ENCODE data around the gene LRRC45.

LRRC45 gene

GRCh38 chr17:82065638-82066303 lies 42.7 kb downstream of the LRRC45 start, which contains the start of gene DUS1L:
DUS1L (minus strand) TSS chr17:82065804; CDS start chr17:82065059, 745 bp downstream.
- DNase-seq, result peak; percentile 71

DNA sequence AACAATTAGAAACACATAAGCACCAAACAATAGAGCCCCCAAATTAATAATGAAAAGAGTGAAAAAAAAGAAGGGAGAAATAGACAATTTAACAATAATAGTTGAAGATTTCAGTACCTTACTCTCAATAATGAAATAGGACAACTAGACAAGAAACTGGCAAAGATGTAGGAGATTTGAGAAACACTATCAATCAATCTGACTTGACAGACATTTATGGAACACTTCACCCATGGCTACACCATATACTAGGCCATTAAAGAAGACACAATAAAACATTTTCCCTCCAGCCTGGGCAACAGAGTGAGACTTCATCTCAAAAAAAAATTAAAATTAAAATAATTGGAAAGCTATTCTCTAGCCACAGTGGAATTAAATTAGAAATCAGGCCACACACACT lies 47.5 kb downstream of the LRRC45 start:
- DNase-seq, result no peak

GRCh38 chr17:82072827-82073226 lies 49.7 kb downstream of the LRRC45 start:
- DNase-seq, result no peak

DNA sequence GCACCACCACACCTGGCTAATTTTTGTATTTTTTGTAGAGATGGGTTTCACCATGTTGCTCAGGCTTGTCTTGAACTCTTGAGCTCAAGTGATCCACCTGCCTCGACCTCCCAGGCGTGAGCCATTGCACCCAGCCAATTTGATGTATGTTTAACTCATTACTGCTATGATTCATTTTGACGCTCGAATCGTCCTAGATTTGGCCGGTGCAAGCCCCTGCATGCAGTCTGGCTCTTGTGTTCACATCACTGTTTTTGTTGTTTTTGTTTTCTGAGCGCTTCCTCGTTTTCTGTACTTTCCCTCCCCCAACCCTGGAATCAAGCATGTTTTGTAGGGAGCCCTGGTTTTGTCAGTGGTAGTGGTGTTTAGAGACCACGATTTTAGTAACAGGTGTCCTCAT lies 50.3 kb downstream of the LRRC45 start:
- DNase-seq, result no peak

DNA sequence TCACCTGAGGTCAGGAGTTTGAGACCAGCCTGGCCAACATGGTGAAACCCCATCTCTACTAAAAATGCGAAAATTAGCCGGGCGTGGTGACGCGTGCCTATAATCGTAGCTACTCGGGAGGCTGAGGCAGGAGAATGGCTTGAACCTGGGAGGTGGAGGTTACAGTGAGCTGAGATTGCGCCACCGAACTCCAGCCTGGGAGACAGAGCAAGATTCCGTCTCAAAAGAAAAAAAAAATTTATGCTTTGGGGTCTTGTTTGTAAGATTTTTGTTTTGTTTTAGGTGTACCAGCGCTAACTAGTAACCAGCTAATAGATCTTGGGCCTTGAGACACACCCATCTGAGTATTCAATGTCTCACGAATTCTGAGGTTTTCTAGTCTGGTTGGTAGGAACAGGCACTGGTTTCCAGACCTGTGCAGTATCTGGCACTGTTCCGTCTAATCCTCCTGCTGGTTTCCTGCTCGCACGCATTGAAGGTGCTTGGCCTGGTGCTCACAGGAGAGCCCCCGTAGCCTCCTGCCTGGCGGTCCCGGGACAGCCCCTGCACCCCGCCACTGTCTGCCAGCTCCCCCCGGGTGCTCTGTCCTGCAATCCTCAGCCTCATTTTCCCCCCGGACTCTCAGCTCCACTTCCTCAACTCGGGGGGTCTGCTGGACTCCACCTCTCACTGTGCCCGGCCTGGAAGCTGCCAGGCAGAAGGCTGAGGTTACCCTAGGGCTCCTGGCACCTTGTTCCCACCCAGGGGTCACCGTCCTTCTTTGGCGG lies 53.1 kb downstream of the LRRC45 start:
- no peak for DNase-seq

- no peak for DNase-seq
These were observed 53.9 kb downstream of the LRRC45 start for GRCh38 chr17:82076785-82077591.

- DNase-seq, result no peak
These were observed 54.7 kb downstream of the LRRC45 start for GRCh38 chr17:82077617-82078358.

DNA sequence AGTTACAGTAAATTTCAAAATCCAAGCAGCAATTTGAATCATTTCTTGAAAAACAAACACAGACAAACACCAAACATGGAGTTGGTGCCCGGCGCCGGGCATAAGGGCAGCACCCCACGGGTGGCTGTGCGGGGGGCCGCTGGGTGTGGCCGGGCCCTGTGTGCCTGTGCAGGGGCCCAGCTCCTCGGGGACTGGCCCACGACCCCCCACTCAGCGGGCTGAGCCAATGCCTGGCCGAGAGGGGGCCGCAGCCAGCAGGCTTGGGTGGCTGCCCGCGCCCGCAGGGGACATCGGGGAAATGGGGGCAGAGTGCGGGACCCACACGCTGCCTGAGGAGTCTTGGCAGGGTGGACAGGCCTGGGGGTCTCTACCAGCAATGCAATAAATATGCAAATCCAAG lies 55.3 kb downstream of the LRRC45 start:
- no peak for DNase-seq

GRCh38 chr17:82079001-82079677 lies 56.0 kb downstream of the LRRC45 start:
- DNase-seq, result no peak

DNA sequence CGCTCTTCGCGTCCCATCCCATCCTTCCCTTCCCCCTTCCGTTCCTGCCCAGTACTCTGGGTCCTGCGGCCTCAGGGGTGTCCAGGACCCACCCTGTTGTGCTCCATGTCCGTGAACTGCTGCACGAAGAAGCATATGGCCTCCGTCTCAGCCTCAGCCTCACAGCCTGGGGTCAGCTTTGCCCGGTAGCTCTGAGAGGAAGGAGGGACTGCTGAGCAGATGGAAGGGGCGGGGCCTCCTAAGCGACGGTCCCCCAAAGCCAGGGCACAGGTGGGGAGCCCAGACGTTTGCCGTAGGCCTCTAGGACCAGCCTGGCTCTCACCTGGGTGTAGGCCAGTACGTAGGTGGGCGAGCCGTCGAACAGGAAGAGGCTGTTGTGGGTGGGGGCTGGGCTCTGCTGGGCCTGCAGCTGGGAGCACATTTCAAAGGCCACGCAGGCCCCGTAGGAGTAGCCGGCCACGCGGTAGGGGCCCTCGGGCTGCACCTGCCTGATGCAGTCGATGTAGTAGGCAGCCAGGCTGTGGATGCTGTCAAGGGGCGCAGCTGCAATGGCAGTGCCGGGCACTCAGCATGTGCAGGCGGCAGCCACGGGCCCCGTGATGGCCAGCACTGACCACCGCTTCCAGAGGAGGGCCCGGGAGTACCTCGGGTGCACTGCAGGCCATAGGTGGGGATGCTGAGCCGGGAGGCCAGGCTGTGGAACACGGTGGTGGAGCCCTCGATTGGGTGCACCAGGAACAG lies 57.1 kb downstream of the LRRC45 start:
- DNase-seq, result no peak
